GM12878 (cell line): Measurements from ENCODE around the gene TMEM252. TPM values are rescaled to one million over a fixed set of nuclear protein-coding genes. Genes with fewer than 3 reads are reported as not detected.

ENCODE experiments used
- ATAC-seq: fragments of 200-7000 bp; cut with Tn5 transposase; 3 replicates; pipeline ENCODE4 v1.9.1; 2020; ENCODE audit warnings: mild to moderate bottlenecking, moderate library complexity
- BruUV-seq: library from RNA; stranded (reverse); fragments of 400-500 nt; replicated peaks from 2 replicates; lab custom pipeline; 2021; lab: Mats Ljungman, UMichigan
- CTCF ChIA-PET: fragments of 300-600 bp; sonication (Branson Sonifier 250); formaldehyde crosslinking; extraction: SDS; loops from one replicate; lab custom pipeline; 2021; ENCODE audit warnings: inconsistent platforms; lab: Yijun Ruan, JAX
- POLR2A ChIA-PET: fragments of 350-600 bp; formaldehyde crosslinking; extraction: SDS; loops from one replicate; lab custom pipeline; 2021; ENCODE audit warnings: inconsistent platforms; lab: Charles Lee
- RAD21 ChIA-PET: fragments of 300-600 bp; sonication (Branson Sonifier 250); formaldehyde crosslinking; loops from one replicate; lab custom pipeline; 2023; ENCODE audit warnings: antibody characterized with exemption; ENCODE audit not compliant: unreplicated experiment; lab: Charles Lee
- SMC1A ChIA-PET: fragments of 300-600 bp; sonication (Branson Sonifier 250); formaldehyde crosslinking; loops from one replicate; lab custom pipeline; 2023; ENCODE audit not compliant: unreplicated experiment, uncharacterized antibody; lab: Charles Lee
- DNase-seq: peaks from one replicate; pipeline ENCODE4 v3.0.0-alpha.2; 2011; ENCODE audit warnings: low read depth, low spot score
- FAIRE-seq: peaks from 3 replicates; lab custom pipeline; 2011; peaks lifted over from hg19 to GRCh38; lab: Jason Lieb, UNC
- H2AFZ ChIP-seq: 2 replicates; pipeline ENCODE4 v1.6.0; 2011; ENCODE audit warnings: low read depth, low read length, control low read depth; ENCODE audit not compliant: control insufficient read depth
- H3K27ac ChIP-seq: 2 replicates; pipeline ENCODE4 v1.5.1; 2011; ENCODE audit warnings: control low read depth; ENCODE audit not compliant: control insufficient read depth, insufficient read depth
- H3K27me3 ChIP-seq, 2 experiments: replicated peaks in 1 of 2; 2 replicates each; pipeline versions ENCODE4 v1.6.0 to v1.6.1; 2011; ENCODE audit warnings: low read length in 1 of 2; ENCODE audit not compliant: control insufficient read depth in 2 of 2, insufficient read depth in 2 of 2
- H3K36me3 ChIP-seq, 2 experiments: 2 replicates each; pipeline ENCODE4 v1.5.1; 2011; ENCODE audit warnings: low read length in 1 of 2; ENCODE audit not compliant: control insufficient read depth in 2 of 2, insufficient read depth in 2 of 2
- H3K4me1 ChIP-seq: 2 replicates; pipeline ENCODE4 v1.6.1; 2011; ENCODE audit warnings: mild to moderate bottlenecking, low read length, moderate library complexity, mixed read lengths; ENCODE audit not compliant: control insufficient read depth, insufficient read depth
- H3K4me2 ChIP-seq: 2 replicates; pipeline ENCODE4 v1.6.0; 2011; ENCODE audit warnings: control low read depth; ENCODE audit not compliant: control insufficient read depth, insufficient read depth
- H3K4me3 ChIP-seq: fragments of 200-600 bp; sonication (generic); 2 replicates; pipeline ENCODE4 v1.5.1; 2016
- H3K79me2 ChIP-seq: 2 replicates; pipeline ENCODE4 v1.6.0; 2011; ENCODE audit warnings: low read length; ENCODE audit not compliant: control insufficient read depth, insufficient read depth
- H3K9ac ChIP-seq: 2 replicates; pipeline ENCODE4 v1.8.0; 2011; ENCODE audit warnings: low read length, control low read depth, mixed read lengths; ENCODE audit not compliant: control insufficient read depth, insufficient read depth
- H3K9me3 ChIP-seq: replicated peaks from 3 replicates; pipeline ENCODE4 v1.5.1; 2011; ENCODE audit warnings: mild to moderate bottlenecking, low read length; ENCODE audit not compliant: control insufficient read depth, insufficient read depth
- H4K20me1 ChIP-seq: 2 replicates; pipeline ENCODE4 v1.6.0; 2011; ENCODE audit not compliant: control insufficient read depth, insufficient read depth
- BACH1 ChIP-seq: fragments of 450-650 bp; IDR thresholded peaks from 2 replicates; pipeline ENCODE4 v1.6.1; 2017; ENCODE audit warnings: mild to moderate bottlenecking, borderline replicate concordance
- FOS ChIP-seq: IDR thresholded peaks from 3 replicates; pipeline ENCODE4 v1.6.1; 2011; ENCODE audit warnings: borderline replicate concordance; ENCODE audit not compliant: insufficient read length; ENCODE audit errors: extremely low read depth
- HDAC2 ChIP-seq: fragments of 200-600 bp; sonication (generic); IDR thresholded peaks from 2 replicates; pipeline ENCODE4 v1.6.1; 2017
- IRF4 ChIP-seq: IDR thresholded peaks from 2 replicates; pipeline ENCODE4 v1.6.1; 2011; ENCODE audit warnings: low read depth, low read length
- PML ChIP-seq: IDR thresholded peaks from 2 replicates; pipeline ENCODE4 v1.6.1; 2012; ENCODE audit warnings: low read length, inconsistent platforms
- POU2F2 ChIP-seq: IDR thresholded peaks from 3 replicates; pipeline ENCODE4 v1.6.1; 2011; ENCODE audit warnings: low read depth, mild to moderate bottlenecking, low read length, borderline replicate concordance
- SP1 ChIP-seq: IDR thresholded peaks from one replicate; pipeline ENCODE4 v1.6.1; 2011; ENCODE audit warnings: low read depth, low read length
- SREBF2 ChIP-seq: IDR thresholded peaks from 2 replicates; pipeline ENCODE4 v1.6.1; 2012; ENCODE audit warnings: mild to moderate bottlenecking, low read length
- WGBS: methylation state at CpG from one replicate; pipeline ENCODE4 v1.1.6; 2016; ENCODE audit warnings: low lambda C conversion rate; ENCODE audit not compliant: insufficient replicate concordance, insufficient coverage; ENCODE audit errors: missing lambda C conversion rate; 5-methylcytosine and 5-hydroxymethylcytosine counted together
- in situ Hi-C: fragments of 300-500 bp; cut with MboI; formaldehyde crosslinking; loops from 9 replicates; pipeline ENCODE4 v1.14.3; 2018; ENCODE audit warnings: mixed read lengths
- intact Hi-C: fragments of 100-400 bp; cut with micrococcal nuclease; formaldehyde crosslinking; loops from one replicate; pipeline ENCODE4 v1.14.2; 2022; ENCODE audit not compliant: unreplicated experiment
- polyA plus RNA-seq, 11 experiments: library from polyadenylated mRNA; depleted of rRNA in 4 of 11; unstranded in 6 of 11; stranded (reverse) in 5 of 11; fragments of >200 nt; fragmentation: Nextera tagmentation in 4 of 11; fragmentation: Illumina TruSeq in 1 of 11; extraction: Ambion mirVana in 4 of 11; extraction: Trizol in 1 of 11; gene quantifications; 1 replicate in 1 of 11; 2 replicates in 10 of 11; pipeline versions ENCODE4 v1.2.1 to v1.2.3, GENCODE V29; 2011 to 2016; ENCODE audit warnings: inconsistent platforms in 2 of 11, missing spikeins in 2 of 11, low read depth in 1 of 11
- total RNA-seq, 4 experiments: library from RNA; depleted of rRNA in 3 of 4; stranded (reverse); fragments of >200 nt in 3 of 4; fragmentation: Illumina TruSeq in 1 of 4; extraction: Trizol in 1 of 4; gene quantifications; 2 replicates each; pipeline versions ENCODE4 v1.2.1 to v1.2.3, GENCODE V29; 2013 to 2021
- TF ChIP-seq, protein P1 (sequence below): fragments of 450-650 bp; IDR thresholded peaks from 2 replicates; pipeline ENCODE4 v1.6.1; 2017; ENCODE audit warnings: mild to moderate bottlenecking, moderate library complexity
- TF ChIP-seq, protein P2 (sequence below): fragments of 450-650 bp; formaldehyde crosslinking; IDR thresholded peaks from 2 replicates; pipeline ENCODE4 v1.4.0; 2020; ENCODE audit warnings: mild to moderate bottlenecking, moderate library complexity

The TMEM252 gene
- total and polyA plus RNA-seq, 10 of the 15 experiments (the other 5 are each of a cell fraction or from before 2014, with no cell fraction given), result not detected

DNA sequence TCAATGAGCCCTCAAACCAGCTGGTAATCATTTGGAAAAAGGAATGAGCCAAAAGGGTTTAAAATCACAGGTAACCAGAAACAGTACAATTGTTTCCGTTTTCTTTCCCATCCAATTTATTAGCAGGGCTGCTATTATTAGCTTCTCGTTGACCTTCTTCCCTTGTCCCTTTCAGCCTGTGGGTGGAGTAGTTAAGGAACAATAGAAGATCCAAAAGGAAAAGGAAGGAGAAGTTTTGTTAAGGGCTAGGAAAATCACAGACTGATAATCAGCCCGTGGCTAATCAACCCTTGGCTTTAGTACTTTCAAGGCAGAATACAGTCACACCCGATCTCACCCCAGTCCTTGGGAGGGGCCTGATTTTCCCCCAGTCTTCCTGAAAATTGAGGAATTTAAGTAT lies 38.4 kb downstream of the TMEM252 start:
- ChIA-PET POLR2A (no interaction called here), RAD21 (no interaction called here), SMC1A (no interaction called here), CTCF (no interaction called here)
- H2AFZ ChIP-seq, result no peak overlapping the region
- H3K4me1 ChIP-seq, result peaks cover 3% of the 10 kb centered on the region; the same call in 1 of the 2 replicates
- no peak overlapping the region for H3K27ac ChIP-seq
- no peaks in the 10 kb centered on the region for H4K20me1 ChIP-seq
- no peak for TF ChIP-seq BACH1
- TF ChIP-seq, protein P1, sequence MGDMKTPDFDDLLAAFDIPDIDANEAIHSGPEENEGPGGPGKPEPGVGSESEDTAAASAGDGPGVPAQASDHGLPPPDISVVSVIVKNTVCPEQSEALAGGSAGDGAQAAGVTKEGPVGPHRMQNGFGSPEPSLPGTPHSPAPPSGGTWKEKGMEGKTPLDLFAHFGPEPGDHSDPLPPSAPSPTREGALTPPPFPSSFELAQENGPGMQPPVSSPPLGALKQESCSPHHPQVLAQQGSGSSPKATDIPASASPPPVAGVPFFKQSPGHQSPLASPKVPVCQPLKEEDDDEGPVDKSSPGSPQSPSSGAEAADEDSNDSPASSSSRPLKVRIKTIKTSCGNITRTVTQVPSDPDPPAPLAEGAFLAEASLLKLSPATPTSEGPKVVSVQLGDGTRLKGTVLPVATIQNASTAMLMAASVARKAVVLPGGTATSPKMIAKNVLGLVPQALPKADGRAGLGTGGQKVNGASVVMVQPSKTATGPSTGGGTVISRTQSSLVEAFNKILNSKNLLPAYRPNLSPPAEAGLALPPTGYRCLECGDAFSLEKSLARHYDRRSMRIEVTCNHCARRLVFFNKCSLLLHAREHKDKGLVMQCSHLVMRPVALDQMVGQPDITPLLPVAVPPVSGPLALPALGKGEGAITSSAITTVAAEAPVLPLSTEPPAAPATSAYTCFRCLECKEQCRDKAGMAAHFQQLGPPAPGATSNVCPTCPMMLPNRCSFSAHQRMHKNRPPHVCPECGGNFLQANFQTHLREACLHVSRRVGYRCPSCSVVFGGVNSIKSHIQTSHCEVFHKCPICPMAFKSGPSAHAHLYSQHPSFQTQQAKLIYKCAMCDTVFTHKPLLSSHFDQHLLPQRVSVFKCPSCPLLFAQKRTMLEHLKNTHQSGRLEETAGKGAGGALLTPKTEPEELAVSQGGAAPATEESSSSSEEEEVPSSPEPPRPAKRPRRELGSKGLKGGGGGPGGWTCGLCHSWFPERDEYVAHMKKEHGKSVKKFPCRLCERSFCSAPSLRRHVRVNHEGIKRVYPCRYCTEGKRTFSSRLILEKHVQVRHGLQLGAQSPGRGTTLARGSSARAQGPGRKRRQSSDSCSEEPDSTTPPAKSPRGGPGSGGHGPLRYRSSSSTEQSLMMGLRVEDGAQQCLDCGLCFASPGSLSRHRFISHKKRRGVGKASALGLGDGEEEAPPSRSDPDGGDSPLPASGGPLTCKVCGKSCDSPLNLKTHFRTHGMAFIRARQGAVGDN, result no peak
- no peak for TF ChIP-seq PML
- no peak for TF ChIP-seq IRF4
- TF ChIP-seq SREBF2, result no peak
- TF ChIP-seq FOS, result no peak
- no peak for TF ChIP-seq POU2F2
- TF ChIP-seq HDAC2, result no peak
- TF ChIP-seq, protein P2, sequence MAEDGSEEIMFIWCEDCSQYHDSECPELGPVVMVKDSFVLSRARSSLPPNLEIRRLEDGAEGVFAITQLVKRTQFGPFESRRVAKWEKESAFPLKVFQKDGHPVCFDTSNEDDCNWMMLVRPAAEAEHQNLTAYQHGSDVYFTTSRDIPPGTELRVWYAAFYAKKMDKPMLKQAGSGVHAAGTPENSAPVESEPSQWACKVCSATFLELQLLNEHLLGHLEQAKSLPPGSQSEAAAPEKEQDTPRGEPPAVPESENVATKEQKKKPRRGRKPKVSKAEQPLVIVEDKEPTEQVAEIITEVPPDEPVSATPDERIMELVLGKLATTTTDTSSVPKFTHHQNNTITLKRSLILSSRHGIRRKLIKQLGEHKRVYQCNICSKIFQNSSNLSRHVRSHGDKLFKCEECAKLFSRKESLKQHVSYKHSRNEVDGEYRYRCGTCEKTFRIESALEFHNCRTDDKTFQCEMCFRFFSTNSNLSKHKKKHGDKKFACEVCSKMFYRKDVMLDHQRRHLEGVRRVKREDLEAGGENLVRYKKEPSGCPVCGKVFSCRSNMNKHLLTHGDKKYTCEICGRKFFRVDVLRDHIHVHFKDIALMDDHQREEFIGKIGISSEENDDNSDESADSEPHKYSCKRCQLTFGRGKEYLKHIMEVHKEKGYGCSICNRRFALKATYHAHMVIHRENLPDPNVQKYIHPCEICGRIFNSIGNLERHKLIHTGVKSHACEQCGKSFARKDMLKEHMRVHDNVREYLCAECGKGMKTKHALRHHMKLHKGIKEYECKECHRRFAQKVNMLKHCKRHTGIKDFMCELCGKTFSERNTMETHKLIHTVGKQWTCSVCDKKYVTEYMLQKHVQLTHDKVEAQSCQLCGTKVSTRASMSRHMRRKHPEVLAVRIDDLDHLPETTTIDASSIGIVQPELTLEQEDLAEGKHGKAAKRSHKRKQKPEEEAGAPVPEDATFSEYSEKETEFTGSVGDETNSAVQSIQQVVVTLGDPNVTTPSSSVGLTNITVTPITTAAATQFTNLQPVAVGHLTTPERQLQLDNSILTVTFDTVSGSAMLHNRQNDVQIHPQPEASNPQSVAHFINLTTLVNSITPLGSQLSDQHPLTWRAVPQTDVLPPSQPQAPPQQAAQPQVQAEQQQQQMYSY (CRISPR knock-in tag), result no peak
- TF ChIP-seq SP1, result no peak
- no TSS peak for BruUV-seq
- DNase-seq, result no peak
- peaks cover 0 to 3% of the 10 kb centered on the region in 2 experiments; a peak in 2 of 4 replicates for H3K27me3 ChIP-seq
- H3K4me3 ChIP-seq, result no peak overlapping the region
- FAIRE-seq, result no peak
- intact Hi-C loops, result no loop called here
- no peaks in the 10 kb centered on the region for H3K36me3 ChIP-seq
- no peak overlapping the region for H3K4me2 ChIP-seq
- H3K79me2 ChIP-seq, result no peaks in the 10 kb centered on the region
- no peak overlapping the region for H3K9ac ChIP-seq
- WGBS, result 19% methylated on average over 4 of the region's 4 CpGs
- no peaks in the 10 kb centered on the region; the same call in 2 of the 3 replicates for H3K9me3 ChIP-seq
- no peak for ATAC-seq
- in situ Hi-C loops, result no loop called here
